GM12891 (cell line): ENCODE results near the gene MAST1.

Source experiments
- DNase-seq: peaks from one replicate; pipeline ENCODE4 v3.0.0; 2011; ENCODE audit warnings: low spot score; ENCODE audit not compliant: insufficient read length
- FAIRE-seq: peaks from 2 replicates; lab custom pipeline; 2011; peaks lifted over from hg19 to GRCh38; lab: Jason Lieb, UNC
- PAX5 ChIP-seq: IDR thresholded peaks from 2 replicates; pipeline ENCODE4 v1.6.1; 2011; ENCODE audit warnings: low read length, moderate library complexity, mild to moderate bottlenecking; ENCODE audit not compliant: insufficient read depth, severe bottlenecking
- POLR2A ChIP-seq: IDR thresholded peaks from 2 replicates; pipeline ENCODE4 v1.6.1; 2011; ENCODE audit warnings: low read depth, low read length, control low read depth
- POLR2AphosphoS5 ChIP-seq: IDR thresholded peaks from 2 replicates; pipeline ENCODE4 v1.6.1; 2011; ENCODE audit warnings: low read depth, low read length, control low read depth
- POU2F2 ChIP-seq: IDR thresholded peaks from 2 replicates; pipeline ENCODE4 v1.6.1; 2011; ENCODE audit warnings: low read depth, mild to moderate bottlenecking, control low read depth, low read length, moderate library complexity
- SPI1 ChIP-seq: IDR thresholded peaks from 2 replicates; pipeline ENCODE4 v1.6.1; 2011; ENCODE audit warnings: low read depth, low read length, control low read depth
- TAF1 ChIP-seq: IDR thresholded peaks from 2 replicates; pipeline ENCODE4 v1.6.1; 2011; ENCODE audit warnings: low read depth, low read length, control low read depth

The MAST1 gene

DNA sequence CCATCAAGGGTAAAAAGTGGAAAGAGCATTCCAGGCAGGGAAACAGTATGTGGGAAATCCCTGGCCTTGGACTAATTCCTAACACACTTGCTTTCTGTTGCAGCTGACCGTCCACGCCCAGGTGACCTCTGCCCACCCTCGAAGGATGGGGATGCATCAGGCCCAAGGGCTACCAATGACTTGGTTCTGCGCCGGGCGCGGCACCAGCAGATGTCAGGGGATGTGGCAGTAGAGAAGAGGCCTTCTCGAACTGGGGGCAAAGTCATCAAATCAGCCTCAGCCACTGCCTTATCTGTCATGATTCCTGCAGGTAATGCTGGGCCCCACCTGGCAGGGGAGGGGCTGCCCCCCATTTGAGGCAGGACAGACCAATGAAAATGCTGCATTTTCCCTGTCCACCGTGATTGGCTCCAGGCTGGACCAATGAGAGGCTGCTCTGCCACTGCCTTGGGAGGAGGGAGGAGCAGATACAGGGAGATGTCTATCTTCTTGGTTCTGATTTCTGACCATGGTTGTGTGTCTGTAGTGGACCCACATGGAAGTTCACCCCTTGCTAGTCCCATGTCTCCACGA is 30.3 kb downstream of the MAST1 start:
- peak; percentile 59 for DNase-seq
- TF ChIP-seq POU2F2 (no peak), PAX5 (no peak), SPI1 (no peak), POLR2A (no peak), POLR2AphosphoS5 (no peak), TAF1 (no peak)
- peak; percentile 80 for FAIRE-seq

DNA sequence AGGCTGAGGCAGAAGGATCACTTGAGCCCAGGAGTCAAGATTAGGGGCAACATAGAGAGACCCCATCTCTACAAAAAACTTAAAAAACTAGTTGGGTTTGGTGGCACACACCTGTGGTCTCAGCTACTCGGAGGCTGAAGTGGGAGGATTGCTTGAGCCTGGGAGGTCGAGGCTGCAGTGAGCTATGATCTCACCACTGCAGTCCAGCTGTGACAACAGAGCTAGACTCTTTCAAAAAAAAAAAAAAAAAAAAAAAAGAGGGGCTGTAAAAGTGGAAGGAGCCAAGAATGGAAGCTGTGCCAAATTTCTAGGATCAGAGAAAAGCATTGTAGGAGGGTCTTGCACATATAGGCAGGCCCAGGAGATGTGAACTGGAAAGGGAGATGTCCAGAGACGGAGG is 33.4 kb downstream of the MAST1 start:
- no peak for FAIRE-seq
- no peak for DNase-seq
- TF ChIP-seq POU2F2 (no peak), PAX5 (no peak), TAF1 (no peak), POLR2AphosphoS5 (no peak), POLR2A (no peak), SPI1 (no peak)

DNA sequence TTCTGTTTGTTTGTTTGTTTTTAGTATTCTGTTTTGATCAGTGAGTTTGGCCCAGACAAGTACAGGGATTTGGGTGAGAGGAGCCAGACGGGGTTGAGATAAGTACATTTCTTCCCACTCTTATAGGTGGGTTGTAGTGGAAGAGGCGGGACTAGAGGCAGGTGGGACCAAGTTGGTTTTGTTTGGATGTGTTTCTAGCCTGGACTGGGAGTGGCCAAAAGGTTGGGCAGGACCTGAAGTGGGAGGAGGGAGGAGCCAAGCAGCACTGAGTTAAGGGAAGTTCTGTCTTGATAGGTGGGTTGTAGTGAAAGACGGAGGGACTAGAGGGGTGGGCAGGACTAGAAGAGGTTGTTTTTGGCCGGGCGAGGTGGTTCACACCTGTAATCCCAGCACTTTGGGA is 33.9 kb downstream of the MAST1 start:
- DNase-seq (no peak), FAIRE-seq (no peak)
- no peak for TF ChIP-seq TAF1
- no peak for TF ChIP-seq PAX5
- TF ChIP-seq POLR2AphosphoS5: no peak
- no peak for TF ChIP-seq POU2F2
- TF ChIP-seq POLR2A: no peak

DNA sequence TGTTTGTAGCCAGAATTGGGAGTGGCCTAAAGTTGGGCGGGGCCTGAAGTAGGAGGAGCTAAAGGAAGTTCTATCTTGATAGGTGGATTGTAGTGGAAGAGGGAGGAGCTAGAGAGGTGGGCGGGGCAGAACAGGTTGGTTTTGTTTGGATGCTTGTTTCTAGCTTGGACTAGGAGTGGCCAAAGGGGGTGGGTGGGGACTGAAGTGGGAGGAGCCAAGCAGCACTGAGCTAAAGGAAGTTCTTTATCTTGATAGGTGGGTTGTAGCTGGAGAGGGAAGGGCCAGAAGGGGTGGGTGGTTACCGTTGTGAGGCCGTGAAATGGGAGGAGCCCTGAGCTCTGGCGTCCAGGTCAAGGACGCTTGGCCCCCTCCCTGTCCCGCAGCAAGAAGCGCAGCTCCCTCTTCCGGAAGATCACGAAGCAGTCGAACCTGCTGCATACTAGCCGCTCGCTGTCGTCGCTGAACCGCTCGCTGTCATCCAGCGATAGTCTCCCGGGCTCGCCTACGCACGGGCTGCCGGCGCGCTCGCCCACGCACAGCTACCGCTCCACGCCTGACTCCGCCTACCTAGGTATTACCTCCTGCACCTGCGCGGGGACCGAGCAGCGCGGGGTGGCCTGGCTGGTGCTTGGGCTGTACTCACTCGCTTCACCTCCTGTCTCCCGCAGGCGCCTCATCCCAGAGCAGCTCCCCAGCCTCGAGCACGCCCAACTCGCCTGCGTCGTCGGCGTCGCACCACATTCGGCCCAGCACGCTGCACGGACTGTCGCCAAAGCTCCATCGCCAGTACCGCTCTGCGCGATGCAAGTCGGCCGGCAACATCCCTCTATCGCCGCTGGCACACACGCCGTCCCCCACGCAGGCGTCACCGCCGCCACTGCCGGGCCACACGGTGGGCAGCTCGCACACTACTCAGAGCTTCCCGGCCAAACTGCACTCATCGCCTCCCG is 34.9 kb downstream of the MAST1 start:
- FAIRE-seq (no peak), DNase-seq (peak; percentile 55)

DNA sequence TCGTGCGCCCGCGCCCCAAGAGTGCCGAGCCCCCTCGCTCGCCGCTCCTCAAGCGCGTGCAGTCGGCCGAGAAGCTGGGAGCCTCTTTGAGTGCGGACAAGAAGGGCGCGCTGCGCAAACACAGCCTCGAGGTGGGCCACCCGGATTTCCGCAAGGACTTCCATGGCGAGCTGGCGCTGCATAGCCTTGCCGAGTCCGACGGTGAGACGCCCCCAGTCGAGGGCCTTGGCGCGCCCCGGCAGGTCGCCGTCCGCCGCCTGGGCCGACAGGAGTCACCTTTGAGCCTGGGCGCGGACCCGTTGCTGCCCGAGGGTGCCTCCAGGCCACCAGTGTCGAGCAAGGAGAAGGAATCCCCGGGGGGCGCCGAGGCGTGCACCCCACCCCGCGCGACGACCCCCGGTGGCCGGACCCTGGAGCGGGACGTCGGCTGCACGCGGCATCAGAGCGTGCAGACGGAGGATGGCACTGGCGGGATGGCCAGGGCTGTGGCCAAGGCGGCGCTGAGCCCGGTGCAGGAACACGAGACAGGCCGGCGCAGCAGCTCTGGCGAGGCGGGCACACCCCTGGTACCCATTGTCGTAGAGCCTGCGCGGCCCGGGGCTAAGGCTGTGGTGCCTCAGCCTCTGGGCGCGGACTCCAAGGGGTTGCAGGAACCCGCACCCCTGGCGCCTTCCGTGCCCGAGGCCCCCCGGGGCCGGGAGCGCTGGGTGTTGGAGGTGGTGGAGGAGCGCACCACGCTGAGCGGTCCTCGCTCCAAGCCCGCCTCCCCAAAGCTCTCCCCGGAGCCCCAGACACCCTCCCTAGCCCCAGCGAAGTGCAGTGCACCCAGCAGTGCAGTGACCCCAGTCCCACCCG is 35.8 kb downstream of the MAST1 start:
- DNase-seq (no peak), FAIRE-seq (no peak)
- TF ChIP-seq POU2F2: no peak
- no peak for TF ChIP-seq SPI1
- TF ChIP-seq POLR2A: no peak
- no peak for TF ChIP-seq TAF1
- TF ChIP-seq PAX5: no peak
- no peak for TF ChIP-seq POLR2AphosphoS5

More for the DNA sequence above, 34.9 kb downstream of the MAST1 start:
- TF ChIP-seq PAX5: no peak

DNA sequence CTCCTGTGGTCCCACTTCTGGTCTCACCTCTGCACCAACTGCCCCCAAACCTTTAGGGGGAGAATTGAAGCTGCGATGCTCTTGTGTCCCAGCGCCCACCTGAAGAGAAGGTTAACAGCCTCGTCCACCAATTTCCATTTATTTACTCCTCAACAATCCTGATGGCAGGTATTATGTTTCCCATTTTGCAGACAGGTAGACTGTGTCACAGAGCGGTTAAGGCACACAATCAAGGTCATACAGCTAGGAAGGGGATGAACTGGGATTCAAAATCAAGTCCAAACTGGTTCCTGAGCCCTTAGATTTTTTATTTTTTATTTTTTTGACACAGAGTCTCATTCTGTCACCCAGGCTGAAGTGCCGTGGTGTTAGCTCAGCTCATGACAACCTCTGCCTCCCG is 36.8 kb downstream of the MAST1 start:
- no peak for FAIRE-seq
- no peak for TF ChIP-seq PAX5
- no peak for DNase-seq

DNA sequence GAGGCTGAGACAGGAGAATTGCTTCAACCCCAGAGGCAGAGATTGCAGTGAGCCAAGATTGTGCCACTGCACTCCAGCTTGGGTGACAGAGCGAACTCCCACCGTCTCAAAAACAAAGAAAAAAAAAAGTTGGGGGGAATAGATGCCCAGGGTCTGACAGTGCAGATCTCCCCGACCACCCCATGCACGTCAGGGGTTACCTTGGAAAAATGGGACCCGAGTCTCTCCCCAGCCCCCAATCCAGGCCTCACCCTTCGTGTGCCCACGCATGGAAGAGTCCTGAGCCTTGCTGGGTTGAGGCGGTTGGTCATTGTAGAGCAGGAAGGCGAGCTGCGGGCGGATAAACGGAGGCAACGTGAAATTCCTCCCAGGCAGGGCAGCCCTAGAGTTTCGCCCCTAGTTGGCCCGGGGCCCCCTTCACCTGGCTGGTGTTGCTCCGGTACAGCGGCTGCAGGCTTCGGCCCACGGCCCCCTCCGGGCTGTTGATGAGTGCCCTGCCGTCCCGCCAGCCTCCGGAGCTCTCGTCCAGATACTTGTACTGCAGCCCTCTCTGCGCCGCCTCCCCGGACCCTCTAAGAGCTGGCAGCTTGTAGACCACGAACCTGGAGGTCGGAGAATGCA is 42.3 kb downstream of the MAST1 start:
- TF ChIP-seq POLR2AphosphoS5: no peak
- no peak for TF ChIP-seq POU2F2
- TF ChIP-seq PAX5: no peak
- no peak for TF ChIP-seq TAF1
- TF ChIP-seq POLR2A: no peak
- no peak for TF ChIP-seq SPI1
- FAIRE-seq: no peak
- DNase-seq: no peak

DNA sequence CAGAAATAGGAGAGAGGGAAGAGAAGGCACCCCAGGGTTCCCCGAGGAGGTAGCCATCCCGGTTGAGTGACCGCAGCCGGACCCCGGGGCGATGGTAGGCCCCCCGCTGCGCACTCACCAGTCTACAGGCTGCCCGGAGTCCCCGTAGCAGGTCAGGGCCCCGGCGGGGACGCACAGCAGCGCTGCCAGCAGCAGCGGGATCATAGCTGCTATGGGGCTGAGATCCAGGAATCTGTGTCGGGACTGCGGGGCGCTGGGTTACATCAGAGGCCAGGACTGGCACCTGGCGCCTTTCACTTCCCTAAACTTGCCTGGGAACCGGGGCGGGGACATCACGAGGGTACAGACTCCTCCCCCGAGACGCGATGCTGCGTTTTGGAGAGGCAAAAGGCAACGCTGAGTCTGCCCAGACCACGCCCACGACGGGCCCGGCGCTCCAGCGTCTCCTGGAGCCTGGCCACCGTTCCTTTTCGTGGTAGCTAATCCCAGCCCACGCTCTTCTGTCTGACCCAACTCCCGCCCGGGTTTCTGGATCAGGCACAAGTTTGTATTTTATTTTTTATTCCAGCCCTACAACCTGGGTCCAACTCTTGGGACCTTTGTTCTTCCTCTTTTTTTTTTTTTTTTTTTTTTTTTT is 43.0 kb downstream of the MAST1 start, which contains the start of gene DNASE2:
TSS of gene DNASE2 (minus strand) at position 278 of the 637 bp plus-strand sequence. CDS start at position 204, 74 bp downstream.
- TF ChIP-seq PAX5 (no peak), SPI1 (peak; percentile 98), TAF1 (peak; percentile 14; the same call in 1 of the 2 replicates), POLR2A (peak; percentile 66; the same call in 1 of the 2 replicates), POLR2AphosphoS5 (peak; percentile 72), POU2F2 (peak; percentile 43; the same call in 1 of the 2 replicates)
- DNase-seq (peak; percentile 97), FAIRE-seq (peak; percentile 92)

DNA sequence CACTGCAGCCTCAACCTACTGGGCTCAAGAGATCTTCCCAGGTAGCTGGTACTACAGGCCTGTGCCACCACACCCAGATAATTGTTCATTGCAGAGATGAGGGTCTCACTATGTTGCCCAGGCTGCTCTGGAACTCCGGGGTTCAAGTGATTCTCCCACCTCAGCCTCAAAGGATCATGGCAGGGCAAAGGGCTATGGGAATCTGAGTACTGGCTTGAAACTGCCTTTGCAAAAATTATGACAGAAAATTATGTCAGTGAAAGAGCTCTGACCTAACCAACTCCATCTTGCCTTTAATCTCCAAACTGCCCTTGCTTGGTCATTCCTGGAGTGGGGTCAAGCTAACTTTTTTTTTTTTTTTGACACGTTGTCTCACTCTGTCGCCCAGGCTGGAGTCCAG is 44.3 kb downstream of the MAST1 start:
- TF ChIP-seq POLR2AphosphoS5: no peak
- TF ChIP-seq PAX5: no peak
- TF ChIP-seq POLR2A: no peak
- TF ChIP-seq TAF1: no peak
- FAIRE-seq: no peak
- no peak for DNase-seq
